IMR-90 (cell line): ENCODE measurements around the gene TRAF3. TPM values are rescaled to one million over a fixed set of nuclear protein-coding genes. Genes with fewer than 3 reads are reported as not detected.

Experiments used
- ATAC-seq: fragments of 200-7000 bp; cut with Tn5 transposase; 2 replicates; pipeline ENCODE4 v1.9.1; 2020; ENCODE audit warnings: low read depth, mild to moderate bottlenecking, moderate library complexity
- BruUV-seq: library from RNA; stranded (reverse); fragments of 400-500 nt; replicated peaks from 2 replicates; lab custom pipeline; 2021; lab: Mats Ljungman, UMichigan
- CTCF ChIA-PET: fragments of 300-600 bp; formaldehyde crosslinking; extraction: SDS; loops from one replicate; lab custom pipeline; 2021; ENCODE audit warnings: antibody characterized with exemption; lab: Yijun Ruan, JAX
- POLR2A ChIA-PET: fragments of 300-600 bp; sonication (Branson Sonifier 250); formaldehyde crosslinking; loops from one replicate; lab custom pipeline; 2022; ENCODE audit warnings: antibody characterized with exemption; ENCODE audit not compliant: unreplicated experiment; lab: Charles Lee
- DNase-seq: peaks from one replicate; pipeline ENCODE4 v3.0.0; 2013
- H2AFZ ChIP-seq: replicated peaks from 2 replicates; pipeline ENCODE3; 2013; ENCODE audit warnings: low read length, mild to moderate bottlenecking; ENCODE audit not compliant: poor library complexity
- H2AK5ac ChIP-seq: 2 replicates; pipeline ENCODE4 v1.6.1; 2013; ENCODE audit warnings: low read depth, low read length, inconsistent platforms
- H2AK9ac ChIP-seq: replicated peaks from 2 replicates; pipeline ENCODE3; 2013; ENCODE audit warnings: mild to moderate bottlenecking, low read depth, low read length, moderate library complexity; ENCODE audit not compliant: poor library complexity
- H2BK120ac ChIP-seq: 2 replicates; pipeline ENCODE4 v1.6.1; 2013; ENCODE audit warnings: low read depth, low read length, inconsistent platforms
- H2BK15ac ChIP-seq: 3 replicates; pipeline ENCODE4 v1.6.1; 2013; ENCODE audit warnings: low read depth, low read length, inconsistent platforms
- H2BK20ac ChIP-seq: 2 replicates; pipeline ENCODE4 v1.6.1; 2013; ENCODE audit warnings: low read depth, mild to moderate bottlenecking, inconsistent platforms, low read length, moderate library complexity
- H2BK5ac ChIP-seq: 2 replicates; pipeline ENCODE4 v1.6.1; 2013; ENCODE audit warnings: mild to moderate bottlenecking, low read depth, low read length, inconsistent platforms; ENCODE audit not compliant: poor library complexity, severe bottlenecking
- H3K14ac ChIP-seq: replicated peaks from 2 replicates; pipeline ENCODE4 v1.6.1; 2013; ENCODE audit warnings: low read depth, low read length, inconsistent platforms
- H3K18ac ChIP-seq: 2 replicates; pipeline ENCODE4 v1.6.1; 2013; ENCODE audit warnings: low read depth, low read length, control low read depth
- H3K23ac ChIP-seq: 2 replicates; pipeline ENCODE4 v1.6.1; 2013; ENCODE audit warnings: low read depth, low read length, inconsistent platforms
- H3K27ac ChIP-seq: 2 replicates; pipeline ENCODE4 v1.5.1; 2013; ENCODE audit warnings: mild to moderate bottlenecking, control low read depth, low read length; ENCODE audit not compliant: insufficient read depth
- H3K27me3 ChIP-seq: 2 replicates; pipeline ENCODE4 v1.6.1; 2013; ENCODE audit warnings: low read length; ENCODE audit not compliant: control insufficient read depth, insufficient read depth
- H3K36me3 ChIP-seq: 2 replicates; pipeline ENCODE4 v1.6.1; 2013; ENCODE audit warnings: low read length, mixed read lengths; ENCODE audit not compliant: control insufficient read depth, insufficient read depth
- H3K4ac ChIP-seq: 2 replicates; pipeline ENCODE4 v1.6.1; 2013; ENCODE audit warnings: low read depth, low read length, inconsistent platforms
- H3K4me1 ChIP-seq: 2 replicates; pipeline ENCODE4 v1.6.1; 2013; ENCODE audit warnings: low read length, mixed read lengths; ENCODE audit not compliant: control insufficient read depth, insufficient read depth
- H3K4me2 ChIP-seq: 2 replicates; pipeline ENCODE4 v1.6.1; 2013; ENCODE audit warnings: low read depth, mild to moderate bottlenecking, control low read depth, low read length, moderate library complexity
- H3K4me3 ChIP-seq: 2 replicates; pipeline ENCODE4 v1.5.1; 2013; ENCODE audit warnings: low read depth, mild to moderate bottlenecking, control low read depth, low read length, moderate library complexity; ENCODE audit not compliant: insufficient read depth
- H3K56ac ChIP-seq: 2 replicates; pipeline ENCODE4 v1.6.1; 2013; ENCODE audit warnings: low read length, inconsistent platforms; ENCODE audit not compliant: insufficient read depth; ENCODE audit errors: extremely low read depth
- H3K79me1 ChIP-seq, 2 experiments: 2 replicates each; pipeline ENCODE4 v1.6.1; 2013; ENCODE audit warnings: low read length in 2 of 2, inconsistent platforms in 1 of 2, low read depth in 1 of 2
- H3K9ac ChIP-seq: 2 replicates; pipeline ENCODE4 v1.6.1; 2013; ENCODE audit warnings: low read depth, low read length, control low read depth
- H3K9me1 ChIP-seq: 2 replicates; pipeline ENCODE4 v1.6.1; 2013; ENCODE audit warnings: low read length, inconsistent platforms; ENCODE audit not compliant: insufficient read depth
- H3K9me3 ChIP-seq: 2 replicates; pipeline ENCODE4 v1.6.1; 2013; ENCODE audit warnings: low read length; ENCODE audit not compliant: control insufficient read depth, insufficient read depth
- H4K20me1 ChIP-seq: 2 replicates; pipeline ENCODE4 v1.6.1; 2013; ENCODE audit warnings: low read length, inconsistent platforms; ENCODE audit not compliant: insufficient read depth
- H4K5ac ChIP-seq: 2 replicates; pipeline ENCODE4 v1.6.1; 2013; ENCODE audit warnings: mild to moderate bottlenecking, low read depth, low read length, control low read depth
- H4K8ac ChIP-seq, 2 experiments: 2 replicates each; pipeline ENCODE4 v1.6.1; 2013; ENCODE audit warnings: low read depth in 2 of 2, low read length in 2 of 2, control low read depth in 1 of 2, inconsistent platforms in 1 of 2
- H4K91ac ChIP-seq: 2 replicates; pipeline ENCODE4 v1.6.1; 2013; ENCODE audit warnings: low read depth, low read length, inconsistent platforms; ENCODE audit not compliant: insufficient read depth
- BHLHE40 ChIP-seq: fragments of 150-350 bp; IDR thresholded peaks from 2 replicates; pipeline ENCODE4 v1.6.1; 2016; ENCODE audit warnings: mild to moderate bottlenecking, low read depth, low read length
- CEBPB ChIP-seq: IDR thresholded peaks from 2 replicates; pipeline ENCODE4 v1.6.1; 2012; ENCODE audit warnings: low read depth, low read length, improper control_type of control experiment
- CHD1 ChIP-seq: IDR thresholded peaks from 2 replicates; pipeline ENCODE4 v1.6.1; 2012; ENCODE audit warnings: low read depth, low read length, improper control_type of control experiment
- CTCF ChIP-seq: conservative IDR thresholded peaks from 2 replicates; pipeline ENCODE4 v1.5.1; 2012; ENCODE audit warnings: mild to moderate bottlenecking, low read depth, low read length, improper control_type of control experiment
- ELK1 ChIP-seq: fragments of 150-350 bp; IDR thresholded peaks from 2 replicates; pipeline ENCODE4 v1.6.1; 2016; ENCODE audit warnings: low read depth, mild to moderate bottlenecking, low read length, moderate library complexity, borderline replicate concordance
- FOS ChIP-seq: fragments of 150-350 bp; IDR thresholded peaks from 2 replicates; pipeline ENCODE4 v1.6.1; 2016; ENCODE audit warnings: low read depth, low read length
- MAFK ChIP-seq: IDR thresholded peaks from 2 replicates; pipeline ENCODE4 v1.6.1; 2012; ENCODE audit warnings: low read depth, low read length, improper control_type of control experiment
- MAZ ChIP-seq: IDR thresholded peaks from 2 replicates; pipeline ENCODE4 v1.6.1; 2012; ENCODE audit warnings: low read depth, mild to moderate bottlenecking, low read length, improper control_type of control experiment, moderate library complexity, borderline replicate concordance
- MXI1 ChIP-seq: IDR thresholded peaks from 2 replicates; pipeline ENCODE4 v1.6.1; 2012; ENCODE audit warnings: low read depth, mild to moderate bottlenecking, low read length, moderate library complexity, borderline replicate concordance
- NFE2L2 ChIP-seq: fragments of 150-350 bp; IDR thresholded peaks from 2 replicates; pipeline ENCODE4 v1.6.1; 2016; ENCODE audit warnings: low read depth, mild to moderate bottlenecking, low read length
- POLR2A ChIP-seq: IDR thresholded peaks from 2 replicates; pipeline ENCODE4 v1.6.1; 2012; ENCODE audit warnings: mild to moderate bottlenecking, low read depth, low read length
- RAD21 ChIP-seq: IDR thresholded peaks from 2 replicates; pipeline ENCODE4 v1.6.1; 2012; ENCODE audit warnings: low read length, improper control_type of control experiment
- RCOR1 ChIP-seq: IDR thresholded peaks from 2 replicates; pipeline ENCODE4 v1.6.1; 2012; ENCODE audit warnings: mild to moderate bottlenecking, low read length, improper control_type of control experiment; ENCODE audit not compliant: insufficient replicate concordance
- RFX5 ChIP-seq: IDR thresholded peaks from 2 replicates; pipeline ENCODE4 v1.8.0; 2012; ENCODE audit warnings: low read depth, mild to moderate bottlenecking, low read length, moderate library complexity
- SMC3 ChIP-seq: fragments of 150-350 bp; IDR thresholded peaks from 2 replicates; pipeline ENCODE4 v1.6.1; 2016; ENCODE audit warnings: low read depth, mild to moderate bottlenecking, antibody characterized with exemption, low read length, moderate library complexity
- USF2 ChIP-seq: fragments of 150-350 bp; IDR thresholded peaks from 2 replicates; pipeline ENCODE4 v1.6.1; 2017; ENCODE audit warnings: mild to moderate bottlenecking, antibody characterized with exemption, low read length, low read depth
- WGBS, 2 experiments: methylation state at CpG; one replicate each; pipeline versions ENCODE4 v1.1.5 to v1.1.7; 2013; ENCODE audit warnings: missing lambda C conversion rate in 2 of 2; ENCODE audit not compliant: insufficient read length in 1 of 2; ENCODE audit errors: extremely low coverage in 2 of 2; 5-methylcytosine and 5-hydroxymethylcytosine counted together
- dilution Hi-C: fragments of 300-500 bp; cut with HindIII; formaldehyde crosslinking; loops from one replicate; pipeline ENCODE4 v1.14.3; 2018; ENCODE audit warnings: low sequenced_read_pairs; ENCODE audit not compliant: unreplicated experiment
- in situ Hi-C: fragments of 300-500 bp; cut with MboI; formaldehyde crosslinking; loops from 3 replicates; pipeline ENCODE4 v1.14.3; 2019; ENCODE audit warnings: low sequenced_read_pairs, inconsistent platforms, mixed read lengths
- intact Hi-C: fragments of 100-400 bp; cut with micrococcal nuclease; formaldehyde crosslinking; loops from 2 replicates; pipeline ENCODE4 v1.10.0; 2022
- polyA plus RNA-seq, 3 experiments: library from polyadenylated mRNA; depleted of rRNA; stranded (reverse); fragments of >200 nt; gene quantifications; 2 replicates each; pipeline ENCODE4 v1.2.3, GENCODE V29; 2012; ENCODE audit warnings: low replicate concordance in 1 of 3
- total RNA-seq: library from RNA; depleted of rRNA; stranded (reverse); fragments of >200 nt; gene quantifications from 2 replicates; pipeline ENCODE4 v1.2.3, GENCODE V29; 2012

Gene TRAF3
- total and polyA plus RNA-seq, 2 of the 4 experiments (the other 2 are of a cell fraction), result 21.2 to 25.3 TPM

GRCh38 chr14:102862154-102862773 lies 85.0 kb downstream of the TRAF3 start:
- H2BK120ac ChIP-seq, result no peak overlapping the region
- TF ChIP-seq MAFK, result no peak
- no peak for TF ChIP-seq BHLHE40
- no peak for TF ChIP-seq NFE2L2
- no peak for TF ChIP-seq ELK1
- TF ChIP-seq RFX5, result no peak
- TF ChIP-seq POLR2A, result no peak
- no peak for TF ChIP-seq RAD21
- no peak for TF ChIP-seq RCOR1
- no peak for TF ChIP-seq CEBPB
- TF ChIP-seq SMC3, result no peak
- no peak for TF ChIP-seq CTCF
- TF ChIP-seq MXI1, result no peak
- TF ChIP-seq USF2, result no peak
- TF ChIP-seq MAZ, result no peak
- TF ChIP-seq CHD1, result no peak
- no peak for TF ChIP-seq FOS
- H3K56ac ChIP-seq, result no peak overlapping the region
- no peak overlapping the region for H3K18ac ChIP-seq
- no peaks in the 10 kb centered on the region for H3K4me1 ChIP-seq
- peaks cover 13 to 37% of the 10 kb centered on the region in 2 experiments for H3K79me1 ChIP-seq
- ChIA-PET CTCF (no interaction called here), POLR2A (no interaction called here)
- BruUV-seq, result no TSS peak
- DNase-seq (no peak), ATAC-seq (no peak)
- no peak overlapping the region for H3K23ac ChIP-seq
- in situ Hi-C loops (no loop called here), dilution Hi-C loops (no loop called here), intact Hi-C loops (no loop called here)
- H3K27ac ChIP-seq, result no peak overlapping the region
- no peak overlapping the region for H4K91ac ChIP-seq
- no CpG with 5 or more reads among the region's 3 CpGs for WGBS, 2 experiments
- H2AK9ac ChIP-seq, result no peak overlapping the region
- no peak overlapping the region for H2AK5ac ChIP-seq
- no peak overlapping the region for H2BK20ac ChIP-seq
- H3K9me1 ChIP-seq, result no peaks in the 10 kb centered on the region; the same call in 1 of the 2 replicates
- H3K27me3 ChIP-seq, result no peaks in the 10 kb centered on the region
- H4K5ac ChIP-seq, result no peak overlapping the region
- H2AFZ ChIP-seq, result no peak overlapping the region
- no peaks in the 10 kb centered on the region for H4K20me1 ChIP-seq
- peaks cover 2% of the 10 kb centered on the region; the same call in 1 of the 2 replicates for H3K9me3 ChIP-seq
- no peak overlapping the region for H3K14ac ChIP-seq
- no peak overlapping the region for H3K9ac ChIP-seq
- H3K4me3 ChIP-seq, result no peak overlapping the region
- no peak overlapping the region for H2BK15ac ChIP-seq
- H2BK5ac ChIP-seq, result no peak overlapping the region
- no peak overlapping the region for H4K8ac ChIP-seq
- H3K36me3 ChIP-seq, result no peaks in the 10 kb centered on the region
- no peak overlapping the region for H3K4me2 ChIP-seq
- no peak overlapping the region for H3K4ac ChIP-seq
